PC-3 (cell line): ENCODE data around the gene IFT57. TPM values are rescaled to one million over a fixed set of nuclear protein-coding genes. Genes with fewer than 3 reads are reported as not detected.

Experiments
- ATAC-seq: fragments of 200-7000 bp; cut with Tn5 transposase; 2 replicates; pipeline ENCODE4 v1.9.1; 2020; ENCODE audit warnings: mild to moderate bottlenecking, moderate library complexity
- BruUV-seq: library from RNA; stranded (reverse); fragments of 400-500 nt; replicated peaks from 2 replicates; lab custom pipeline; 2021; lab: Mats Ljungman, UMichigan
- CTCF ChIA-PET: fragments of 300-600 bp; sonication (Branson Sonifier 250); formaldehyde crosslinking; loops from one replicate; lab custom pipeline; 2022; ENCODE audit warnings: antibody characterized with exemption; lab: Charles Lee
- POLR2A ChIA-PET: fragments of 300-600 bp; sonication (Branson Sonifier 250); formaldehyde crosslinking; loops from one replicate; lab custom pipeline; 2022; ENCODE audit warnings: antibody characterized with exemption; ENCODE audit not compliant: unreplicated experiment; lab: Charles Lee
- DNase-seq: peaks from one replicate; pipeline ENCODE4 v3.0.0-alpha.2; 2015
- H2AFZ ChIP-seq: fragments of 300-600 bp; sonication (generic); 2 replicates; pipeline ENCODE4 v1.6.0; 2016; ENCODE audit warnings: antibody characterized with exemption, low read length
- H3F3A ChIP-seq: fragments of 300-600 bp; sonication (generic); one replicate; pipeline ENCODE4 v1.6.0; 2017; ENCODE audit warnings: antibody characterized with exemption, low read length, control low read depth, mild to moderate bottlenecking; ENCODE audit not compliant: unreplicated experiment
- H3K27ac ChIP-seq: fragments of 300-600 bp; sonication (generic); 2 replicates; pipeline ENCODE4 v1.5.1; 2016; ENCODE audit warnings: mild to moderate bottlenecking, low read length
- H3K27me3 ChIP-seq: fragments of 300-600 bp; sonication (generic); 2 replicates; pipeline ENCODE4 v1.6.1; 2016; ENCODE audit warnings: low read length, mixed read lengths
- H3K36me3 ChIP-seq: fragments of 300-600 bp; sonication (generic); 2 replicates; pipeline ENCODE4 v1.6.1; 2016; ENCODE audit warnings: low read depth, mixed run types, low read length, mixed read lengths
- H3K4me1 ChIP-seq: fragments of 300-600 bp; sonication (generic); 2 replicates; pipeline ENCODE4 v1.5.1; 2016; ENCODE audit warnings: low read length; ENCODE audit not compliant: insufficient read depth
- H3K4me2 ChIP-seq: fragments of 300-600 bp; sonication (generic); 2 replicates; pipeline ENCODE4 v1.6.0; 2016; ENCODE audit warnings: low read length
- H3K4me3 ChIP-seq: fragments of 300-600 bp; sonication (generic); 2 replicates; pipeline ENCODE4 v1.5.1; 2016; ENCODE audit warnings: mild to moderate bottlenecking, low read length, mixed read lengths
- H3K79me2 ChIP-seq: fragments of 300-600 bp; sonication (generic); 2 replicates; pipeline ENCODE4 v1.6.1; 2017; ENCODE audit warnings: low read length, mixed read lengths
- H3K9ac ChIP-seq: fragments of 300-600 bp; sonication (generic); 2 replicates; pipeline ENCODE4 v1.6.0; 2016; ENCODE audit warnings: mild to moderate bottlenecking, low read length
- H3K9me2 ChIP-seq: fragments of 300-600 bp; sonication (generic); replicated peaks from 2 replicates; pipeline ENCODE4 v1.6.1; 2016; ENCODE audit warnings: mixed run types, low read length, mixed read lengths
- H3K9me3 ChIP-seq: fragments of 300-600 bp; sonication (generic); 2 replicates; pipeline ENCODE4 v1.6.1; 2016; ENCODE audit warnings: low read length, mixed read lengths
- H4K20me1 ChIP-seq: fragments of 300-600 bp; sonication (generic); 2 replicates; pipeline ENCODE4 v1.6.1; 2016; ENCODE audit warnings: low read length, mixed read lengths
- CTCF ChIP-seq: fragments of 300-600 bp; sonication (generic); conservative IDR thresholded peaks from 2 replicates; pipeline ENCODE4 v1.5.1; 2017; ENCODE audit warnings: antibody characterized with exemption, low read depth, mild to moderate bottlenecking, low read length
- EZH2 ChIP-seq: fragments of 300-600 bp; sonication (generic); IDR thresholded peaks from one replicate; pipeline ENCODE4 v1.6.1; 2017; ENCODE audit warnings: antibody characterized with exemption, mild to moderate bottlenecking, low read length; ENCODE audit not compliant: unreplicated experiment
- EZH2phosphoT487 ChIP-seq: fragments of 300-600 bp; sonication (generic); IDR thresholded peaks from 2 replicates; pipeline ENCODE4 v1.6.1; 2018; ENCODE audit warnings: mild to moderate bottlenecking, antibody characterized with exemption, low read length, borderline replicate concordance
- intact Hi-C: fragments of 100-400 bp; cut with micrococcal nuclease; formaldehyde crosslinking; loops from 2 replicates; pipeline ENCODE4 v1.9.0; 2023
- total RNA-seq: library from RNA; depleted of rRNA; stranded (reverse); fragments of >200 nt; gene quantifications from 2 replicates; pipeline ENCODE4 v1.2.3, GENCODE V29; 2014

The IFT57 gene
- total RNA-seq, 1 experiment from 2014 or later: 54.0 TPM

- TF ChIP-seq EZH2phosphoT487 (no peak), CTCF (no peak), EZH2 (no peak)
- Histone ChIP-seq H4K20me1 (no peaks in the 10 kb centered on the region), H3K27ac (no peak overlapping the region), H3F3A (no peaks in the 10 kb centered on the region), H3K9me3 (no peaks in the 10 kb centered on the region), H3K79me2 (peaks cover 29% of the 10 kb centered on the region), H3K9me2 (no peaks in the 10 kb centered on the region), H3K4me2 (peak overlapping the region; percentile 91), H3K4me1 (peaks cover 42% of the 10 kb centered on the region), H3K4me3 (peak overlapping the region; percentile 89), H3K9ac (peak overlapping the region; percentile 54), H3K27me3 (no peaks in the 10 kb centered on the region), H3K36me3 (no peaks in the 10 kb centered on the region), H2AFZ (peak overlapping the region; percentile 94)
- TSS peak; percentile 78 for BruUV-seq
- CTCF ChIA-PET: interaction anchor here (0.6 kb wide), 2 partner anchors 644 to 802 kb away, joined by 3 read pairs; no protein-coding TSS in a partner anchor
- ATAC-seq: peak; percentile 11
- intact Hi-C loops: loop anchor here (1.0 to 5.0 kb wide), 8 partner anchors 91 to 326 kb away; partner anchors contain the start of gene CD47
- POLR2A ChIA-PET: interaction anchor here (0.6 to 1.0 kb wide), 3 partner anchors 44 to 92 kb away, joined by 3 to 4 read pairs (median 4); no protein-coding TSS in a partner anchor
- DNase-seq: peak; percentile 18
These were observed 785 bp upstream of the IFT57 start for GRCh38 chr3:108222853-108223565.

- POLR2A ChIA-PET: interaction anchor here (0.9 kb wide), 1 partner anchor 340 kb away, joined by 3 read pairs; no protein-coding TSS in a partner anchor
- Histone ChIP-seq H3K9me3 (no peaks in the 10 kb centered on the region), H3K4me3 (peak overlapping the region; percentile 89), H3K4me2 (peak overlapping the region; percentile 91), H3K9ac (peak overlapping the region; percentile 79), H3K9me2 (no peaks in the 10 kb centered on the region), H3K4me1 (peaks cover 42% of the 10 kb centered on the region), H3K36me3 (no peaks in the 10 kb centered on the region), H4K20me1 (no peaks in the 10 kb centered on the region), H3K27me3 (no peaks in the 10 kb centered on the region), H3K27ac (no peak overlapping the region), H2AFZ (peak overlapping the region; percentile 94), H3K79me2 (peaks cover 29% of the 10 kb centered on the region), H3F3A (no peaks in the 10 kb centered on the region)
- intact Hi-C loops: loop anchor here (5.0 kb wide), 4 partner anchors 89 to 294 kb away; no protein-coding TSS in a partner anchor
- peak; percentile 18 for DNase-seq
- CTCF ChIA-PET: no interaction called here
- no TSS peak for BruUV-seq
- TF ChIP-seq CTCF (no peak), EZH2 (no peak), EZH2phosphoT487 (no peak)
- ATAC-seq: no peak
These were observed 831 bp downstream of the IFT57 start for GRCh38 chr3:108221393-108221792.

DNA sequence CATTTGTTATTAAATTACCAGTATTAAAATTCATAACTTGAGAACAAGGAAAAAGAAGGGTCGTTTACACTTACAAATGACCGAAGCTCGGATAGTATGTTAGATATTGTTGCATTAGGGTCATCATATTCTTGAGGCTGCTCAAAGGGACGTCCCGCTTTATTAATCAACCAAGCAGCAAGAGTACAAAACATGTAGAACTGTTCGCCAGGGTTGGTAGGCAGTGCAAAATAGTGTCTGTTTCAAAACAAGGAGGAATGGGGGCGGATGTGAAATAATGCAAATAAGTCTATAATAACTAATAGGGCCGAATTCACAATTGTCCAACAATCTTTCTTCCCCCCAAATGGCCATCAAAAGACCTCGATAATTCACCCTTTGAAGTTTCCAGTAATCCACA is 2.9 kb downstream of the IFT57 start:
- Histone ChIP-seq H2AFZ (peak overlapping the region; percentile 40; the same call in 1 of the 2 replicates), H3K9me2 (no peaks in the 10 kb centered on the region), H3K36me3 (no peaks in the 10 kb centered on the region), H3K9ac (no peak overlapping the region), H3K27ac (no peak overlapping the region), H3K4me1 (peaks cover 42% of the 10 kb centered on the region), H4K20me1 (no peaks in the 10 kb centered on the region), H3K79me2 (peaks cover 29% of the 10 kb centered on the region), H3K27me3 (no peaks in the 10 kb centered on the region), H3K9me3 (no peaks in the 10 kb centered on the region), H3K4me2 (peak overlapping the region; percentile 91), H3F3A (no peaks in the 10 kb centered on the region), H3K4me3 (peak overlapping the region; percentile 89)
- POLR2A ChIA-PET: no interaction called here
- intact Hi-C loops: loop anchor here (5.0 kb wide), 1 partner anchor 37 kb away; no protein-coding TSS in a partner anchor
- DNase-seq (no peak), ATAC-seq (no peak)
- CTCF ChIA-PET: interaction anchor here (0.5 kb wide), 1 partner anchor 88 kb away, joined by 3 read pairs; no protein-coding TSS in a partner anchor
- BruUV-seq: no TSS peak
- no peak for TF ChIP-seq EZH2phosphoT487
- no peak for TF ChIP-seq EZH2
- no peak for TF ChIP-seq CTCF
